CD14-positive monocyte (primary cell): ENCODE results near the gene SRSF7. TPM values are rescaled to one million over a fixed set of nuclear protein-coding genes. Genes with fewer than 3 reads are reported as not detected.
"Not testable (repeated sequence)": the region's sequence is repeated elsewhere in the genome, so short reads cannot be mapped to it uniquely, and the experiment has no call there.

ENCODE experiments used
- DNase-seq, 3 donors: peaks; one replicate each; pipeline ENCODE4 v3.0.0-alpha.2; 2011 to 2022
- H2AFZ ChIP-seq: 2 replicates; pipeline ENCODE4 v1.6.0; 2012; ENCODE audit warnings: mild to moderate bottlenecking, low read depth, low read length, inconsistent platforms; ENCODE audit not compliant: insufficient read depth, poor library complexity, severe bottlenecking
- H3K27ac ChIP-seq, 2 donors: 1 replicate in 1 of 2; 2 replicates in 1 of 2; pipeline ENCODE4 v1.5.1; 2012 to 2013; ENCODE audit warnings: low read length in 2 of 2, control low read depth in 1 of 2, inconsistent platforms in 1 of 2, low read depth in 1 of 2, mild to moderate bottlenecking in 1 of 2
- H3K27me3 ChIP-seq, 2 donors: one replicate each; pipeline versions ENCODE4 v1.6.0 to v1.6.1; 2011 to 2013; ENCODE audit warnings: low read length in 2 of 2; ENCODE audit not compliant: control insufficient read depth in 2 of 2, insufficient read depth in 2 of 2
- H3K36me3 ChIP-seq, 2 donors: replicated peaks in 1 of 2; 1 replicate in 1 of 2; 2 replicates in 1 of 2; pipeline versions ENCODE4 v1.5.1 to v1.6.1; 2012 to 2013; ENCODE audit warnings: low read length in 2 of 2, control low read depth in 1 of 2, inconsistent platforms in 1 of 2, mild to moderate bottlenecking in 1 of 2; ENCODE audit not compliant: insufficient read depth in 2 of 2, control insufficient read depth in 1 of 2
- H3K4me1 ChIP-seq, 2 donors: 1 replicate in 1 of 2; 2 replicates in 1 of 2; pipeline versions ENCODE4 v1.5.1 to v1.6.1; 2012 to 2013; ENCODE audit warnings: low read length in 2 of 2, control low read depth in 1 of 2, inconsistent platforms in 1 of 2, mild to moderate bottlenecking in 1 of 2, moderate library complexity in 1 of 2; ENCODE audit not compliant: insufficient read depth in 2 of 2, control insufficient read depth in 1 of 2
- H3K4me2 ChIP-seq: replicated peaks from 2 replicates; pipeline ENCODE3; 2012; ENCODE audit warnings: low read length, moderate library complexity, mild to moderate bottlenecking; ENCODE audit not compliant: poor library complexity, severe bottlenecking; ENCODE audit errors: extremely low read depth
- H3K4me3 ChIP-seq, 3 experiments: fragments of 200-600 bp in 1 of 3; sonication (generic) in 1 of 3; replicated peaks in 1 of 3; 1 replicate in 2 of 3; 2 replicates in 1 of 3; pipeline ENCODE4 v1.5.1; 2011 to 2013; ENCODE audit warnings: low read length in 3 of 3, mild to moderate bottlenecking in 3 of 3, control low read depth in 2 of 3, low read depth in 2 of 3, inconsistent platforms in 1 of 3, moderate library complexity in 1 of 3
- H3K79me2 ChIP-seq: 2 replicates; pipeline ENCODE4 v1.6.0; 2012; ENCODE audit warnings: mild to moderate bottlenecking, control low read depth, inconsistent platforms, low read length, moderate library complexity; ENCODE audit not compliant: insufficient read depth
- H3K9ac ChIP-seq: 2 replicates; pipeline ENCODE4 v1.6.0; 2017; ENCODE audit warnings: low read length, mild to moderate bottlenecking; ENCODE audit not compliant: insufficient read depth, poor library complexity, severe bottlenecking
- H3K9me3 ChIP-seq, 2 donors: replicated peaks in 1 of 2; 1 replicate in 1 of 2; 2 replicates in 1 of 2; pipeline versions ENCODE4 v1.5.1 to v1.6.1; 2012 to 2013; ENCODE audit warnings: low read length in 2 of 2, control low read depth in 1 of 2; ENCODE audit not compliant: control insufficient read depth in 1 of 2, insufficient read depth in 1 of 2
- H4K20me1 ChIP-seq: 2 replicates; pipeline ENCODE4 v1.6.0; 2012; ENCODE audit warnings: mild to moderate bottlenecking, low read length, control low read depth, moderate library complexity; ENCODE audit not compliant: insufficient read depth
- H3K27ac Mint-ChIP-seq, 7 donors: one replicate each; pipeline ENCODE4 v1.8.0; 2020; ENCODE audit warnings: mild to moderate bottlenecking in 7 of 7, mixed read lengths in 7 of 7, moderate library complexity in 6 of 7, inconsistent platforms in 2 of 7
- H3K27me3 Mint-ChIP-seq, 3 donors: one replicate each; pipeline ENCODE4 v1.8.0; 2021 to 2022; ENCODE audit warnings: low read depth in 3 of 3, mild to moderate bottlenecking in 3 of 3, mixed read lengths in 3 of 3, moderate library complexity in 3 of 3, inconsistent platforms in 1 of 3
- H3K36me3 Mint-ChIP-seq, 2 donors: one replicate each; pipeline ENCODE4 v1.8.0; 2020; ENCODE audit warnings: mixed read lengths in 2 of 2, inconsistent platforms in 1 of 2, mild to moderate bottlenecking in 1 of 2
- H3K4me1 Mint-ChIP-seq: one replicate; pipeline ENCODE4 v1.8.0; 2020; ENCODE audit warnings: mild to moderate bottlenecking, mixed read lengths
- H3K4me3 Mint-ChIP-seq, 2 donors: one replicate each; pipeline ENCODE4 v1.8.0; 2020; ENCODE audit warnings: mild to moderate bottlenecking in 2 of 2, mixed read lengths in 2 of 2, moderate library complexity in 1 of 2
- H3K9me3 Mint-ChIP-seq, 7 donors: one replicate each; pipeline ENCODE4 v1.8.0; 2020 to 2022; ENCODE audit warnings: mixed read lengths in 7 of 7, mild to moderate bottlenecking in 6 of 7, moderate library complexity in 6 of 7, inconsistent platforms in 2 of 7
- WGBS: methylation state at CpG from one replicate; pipeline ENCODE4 v1.1.5; 2013; ENCODE audit warnings: missing lambda C conversion rate; ENCODE audit not compliant: insufficient coverage; 5-methylcytosine and 5-hydroxymethylcytosine counted together
- intact Hi-C, 2 donors: fragments of 100-400 bp; cut with micrococcal nuclease; formaldehyde crosslinking; loops; one replicate each; pipeline versions ENCODE4 v1.15.0 to v1.15.1; 2023
- polyA plus RNA-seq, 3 donors: library from polyadenylated mRNA; depleted of rRNA in 1 of 3; unstranded in 2 of 3; stranded (reverse) in 1 of 3; fragments of 300-500 nt in 2 of 3; fragments of >200 nt in 1 of 3; fragmentation: Illumina TruSeq in 2 of 3; gene quantifications; 1 replicate in 2 of 3; 2 replicates in 1 of 3; pipeline ENCODE4 v1.2.3, GENCODE V29; 2012 to 2021
- TF ChIP-seq, protein P1 (sequence below): fragments of 200-600 bp; IDR thresholded peaks from one replicate; pipeline ENCODE4 v1.8.0; 2022; ENCODE audit warnings: antibody characterized with exemption, mild to moderate bottlenecking

Gene SRSF7
- polyA plus RNA-seq, 3 donors, result 226 to 299 (median 246) TPM

DNA sequence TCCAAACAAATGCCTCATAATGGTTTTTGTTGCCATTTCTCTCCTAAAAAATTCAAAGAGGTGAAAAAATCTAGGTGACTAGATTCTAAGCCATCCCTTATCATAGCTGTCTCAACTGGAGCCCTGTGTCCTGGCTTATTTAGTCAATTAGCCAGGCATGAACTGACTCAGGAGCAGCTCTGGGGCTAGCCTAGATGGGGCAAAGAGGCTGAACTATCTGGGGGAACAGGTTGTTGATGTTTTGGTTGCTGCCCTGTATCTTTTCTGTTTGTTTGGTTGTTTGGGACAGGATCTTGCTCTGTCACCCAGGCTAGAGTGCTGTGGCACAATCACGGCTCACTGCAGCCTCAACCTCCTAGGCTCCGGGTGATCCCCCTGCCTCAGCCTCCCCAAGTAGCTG lies 41.6 kb upstream of the SRSF7 start:
- Mint-ChIP-seq H3K27me3 (peaks cover 0 to 2% (median 0%) of the 10 kb centered on the region in 3 donors), H3K4me3 (no peak overlapping the region), H3K36me3 (peaks cover 6 to 11% of the 10 kb centered on the region in 2 donors), H3K4me1 (peaks cover 5% of the 10 kb centered on the region), H3K9me3 (peaks cover 0 to 3% (median 0%) of the 10 kb centered on the region in 7 donors), H3K27ac (no peak overlapping the region)
- no peaks in the 10 kb centered on the region for H4K20me1 ChIP-seq
- H3K4me3 ChIP-seq, result no peak overlapping the region
- H3K9me3 ChIP-seq, result no peaks in the 10 kb centered on the region
- no peak overlapping the region for H3K4me2 ChIP-seq
- peaks cover 11 to 15% of the 10 kb centered on the region in 2 donors for H3K4me1 ChIP-seq
- no peak overlapping the region for H2AFZ ChIP-seq
- H3K27me3 ChIP-seq, result no peaks in the 10 kb centered on the region
- DNase-seq, result no peak
- H3K27ac ChIP-seq, result no peak overlapping the region
- TF ChIP-seq, protein P1, sequence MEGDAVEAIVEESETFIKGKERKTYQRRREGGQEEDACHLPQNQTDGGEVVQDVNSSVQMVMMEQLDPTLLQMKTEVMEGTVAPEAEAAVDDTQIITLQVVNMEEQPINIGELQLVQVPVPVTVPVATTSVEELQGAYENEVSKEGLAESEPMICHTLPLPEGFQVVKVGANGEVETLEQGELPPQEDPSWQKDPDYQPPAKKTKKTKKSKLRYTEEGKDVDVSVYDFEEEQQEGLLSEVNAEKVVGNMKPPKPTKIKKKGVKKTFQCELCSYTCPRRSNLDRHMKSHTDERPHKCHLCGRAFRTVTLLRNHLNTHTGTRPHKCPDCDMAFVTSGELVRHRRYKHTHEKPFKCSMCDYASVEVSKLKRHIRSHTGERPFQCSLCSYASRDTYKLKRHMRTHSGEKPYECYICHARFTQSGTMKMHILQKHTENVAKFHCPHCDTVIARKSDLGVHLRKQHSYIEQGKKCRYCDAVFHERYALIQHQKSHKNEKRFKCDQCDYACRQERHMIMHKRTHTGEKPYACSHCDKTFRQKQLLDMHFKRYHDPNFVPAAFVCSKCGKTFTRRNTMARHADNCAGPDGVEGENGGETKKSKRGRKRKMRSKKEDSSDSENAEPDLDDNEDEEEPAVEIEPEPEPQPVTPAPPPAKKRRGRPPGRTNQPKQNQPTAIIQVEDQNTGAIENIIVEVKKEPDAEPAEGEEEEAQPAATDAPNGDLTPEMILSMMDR, result no peak
- intact Hi-C loops, result no loop called here
- no peak overlapping the region for H3K9ac ChIP-seq
- WGBS, result no CpG with 5 or more reads among the region's 2 CpGs
- no peaks in the 10 kb centered on the region for H3K79me2 ChIP-seq
- peaks cover 6 to 10% of the 10 kb centered on the region in 2 donors for H3K36me3 ChIP-seq

DNA sequence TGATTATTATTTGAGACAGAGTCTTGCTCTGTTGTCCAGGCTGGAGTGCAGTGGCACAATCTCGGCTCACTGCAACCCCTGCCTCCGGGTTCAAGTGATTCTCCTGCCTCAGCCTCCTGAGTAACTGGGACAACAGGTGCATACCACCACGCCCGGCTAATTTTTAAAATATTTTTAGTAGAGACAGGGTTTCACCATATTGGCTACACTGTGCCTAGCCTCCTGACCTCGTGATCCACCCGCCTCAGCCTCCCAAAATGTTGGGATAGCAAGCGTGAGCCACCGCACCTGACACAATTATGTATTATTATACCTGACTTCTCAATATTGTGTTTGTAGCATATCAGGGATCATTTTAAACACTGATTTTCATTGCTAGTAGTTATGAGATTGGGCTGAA lies 41.2 kb upstream of the SRSF7 start:
- H3K9me3 ChIP-seq, H3K27me3 ChIP-seq, H3K36me3 ChIP-seq, intact Hi-C loops, H3K36me3 Mint-ChIP-seq, H3K27ac Mint-ChIP-seq, DNase-seq, H3K4me3 Mint-ChIP-seq, H3K27me3 Mint-ChIP-seq, H3K4me2 ChIP-seq, H3K79me2 ChIP-seq, H2AFZ ChIP-seq, H3K4me1 Mint-ChIP-seq, H4K20me1 ChIP-seq, H3K4me3 ChIP-seq, H3K27ac ChIP-seq, H3K9ac ChIP-seq, H3K9me3 Mint-ChIP-seq: not testable (repeated sequence)
- whole genome bisulfite sequencing, result no CpG with 5 or more reads among the region's 8 CpGs
- peaks cover 11 to 15% of the 10 kb centered on the region in 2 donors for H3K4me1 ChIP-seq
